Ammon's horn (tissue), 1 donor: ENCODE results near the gene UFD1.

Experiments used
- DNase-seq: peaks from one replicate; pipeline ENCODE4 v3.0.0-alpha.2; 2016; ENCODE audit warnings: low spot score

UFD1 gene

DNA sequence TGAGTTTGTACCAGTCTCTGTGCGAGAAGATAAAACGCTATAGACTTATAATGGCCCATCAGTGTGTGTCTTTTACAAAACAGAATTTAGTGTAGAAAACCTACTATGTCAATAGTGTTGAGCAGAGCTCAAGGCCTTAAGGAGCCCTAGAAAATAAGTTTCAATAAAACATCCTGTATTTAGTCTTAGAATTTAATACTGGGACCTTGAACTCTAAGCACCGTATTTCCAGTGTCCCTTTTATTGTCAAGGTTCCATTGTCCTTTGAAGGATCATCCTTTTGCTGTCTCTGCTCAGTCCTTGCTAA is 17.3 kb upstream of the UFD1 start:
- DNase-seq, result no peak

DNA sequence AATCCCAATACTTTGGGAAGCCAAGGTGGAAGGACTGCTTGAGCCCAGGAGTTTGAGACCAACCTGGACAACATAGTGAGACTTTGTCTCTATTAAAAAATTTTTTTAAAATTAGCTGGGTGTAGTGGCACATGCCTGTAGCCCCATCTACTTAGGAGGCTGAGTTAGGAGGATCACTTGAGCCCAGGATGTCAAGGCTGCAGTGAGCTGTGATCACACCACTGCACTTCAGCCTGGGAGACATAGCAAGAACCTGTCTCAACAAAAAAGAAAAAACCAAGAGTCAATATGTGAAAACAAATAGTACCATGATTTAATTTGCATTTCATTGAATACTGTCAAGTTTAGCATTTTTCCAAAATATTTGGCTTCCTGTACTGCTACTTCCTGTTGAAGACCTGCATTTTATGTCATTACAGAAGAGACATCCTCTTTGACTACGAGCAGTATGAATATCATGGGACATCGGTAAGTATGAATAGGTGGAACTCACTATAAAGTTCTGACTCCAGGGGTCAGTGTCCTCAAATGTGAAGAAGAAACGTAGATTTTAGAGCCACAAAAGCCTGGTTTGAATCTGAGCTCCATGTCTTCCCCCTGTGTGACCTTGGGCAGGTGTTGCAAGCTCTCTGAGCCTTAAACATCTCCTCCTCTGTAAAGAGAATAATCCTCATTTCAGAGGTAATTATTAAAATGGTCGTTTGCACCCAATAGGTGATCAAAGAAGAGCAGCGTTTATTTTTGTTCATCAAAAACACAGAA is 16.8 kb upstream of the UFD1 start:
- no peak for DNase-seq

DNA sequence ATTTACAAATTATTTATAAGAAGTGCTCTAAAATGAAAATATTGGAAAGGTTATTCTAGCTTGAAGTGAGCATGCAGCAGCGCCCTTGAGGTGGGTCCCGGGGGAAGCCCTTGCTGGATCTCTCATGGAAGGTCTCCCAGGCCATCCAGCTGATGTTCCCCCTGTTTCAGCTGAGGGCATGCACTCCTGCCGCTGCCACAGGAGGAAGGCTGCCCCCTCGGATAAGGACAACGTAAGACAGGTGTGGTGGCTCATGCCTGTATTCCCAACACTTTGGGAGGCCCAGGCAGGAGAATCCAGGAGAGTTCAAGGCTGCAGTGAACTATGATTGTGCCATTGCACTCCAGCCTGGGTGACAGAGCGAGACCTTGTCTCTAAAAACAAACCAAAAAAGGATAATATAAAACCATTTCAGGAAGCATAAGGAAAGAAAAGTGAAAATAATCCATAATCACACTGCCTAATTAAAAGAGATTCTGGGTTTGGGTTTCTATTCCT is 15.7 kb upstream of the UFD1 start:
- DNase-seq, result no peak

DNA sequence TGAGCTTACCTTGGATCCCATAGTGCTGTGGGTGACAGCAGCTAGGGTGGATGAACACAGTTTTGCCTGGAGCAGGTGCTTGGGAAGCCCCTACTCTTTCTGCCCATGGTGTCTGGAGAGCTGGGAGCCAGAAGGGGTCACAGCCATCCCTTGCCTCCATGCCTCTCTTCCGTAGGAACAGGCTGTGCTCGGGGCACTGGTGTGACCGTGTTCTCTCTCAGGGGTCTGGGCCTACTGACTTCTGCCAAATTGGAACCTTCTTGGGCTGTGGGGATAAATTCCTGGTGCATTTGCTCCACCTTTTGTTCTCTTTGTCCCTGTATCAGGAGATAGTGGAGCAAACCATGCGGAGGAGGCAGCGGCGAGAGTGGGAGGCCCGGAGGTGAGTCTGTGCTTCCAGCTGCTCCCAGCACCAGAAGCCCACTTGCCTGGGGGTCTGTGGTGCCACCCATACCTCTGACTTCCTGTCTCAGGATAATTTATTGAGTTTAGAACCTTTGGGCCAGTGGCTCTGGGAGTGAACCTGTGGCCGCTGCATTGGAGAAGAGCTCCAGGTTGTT is 15.1 kb upstream of the UFD1 start:
- DNase-seq, result no peak

DNA sequence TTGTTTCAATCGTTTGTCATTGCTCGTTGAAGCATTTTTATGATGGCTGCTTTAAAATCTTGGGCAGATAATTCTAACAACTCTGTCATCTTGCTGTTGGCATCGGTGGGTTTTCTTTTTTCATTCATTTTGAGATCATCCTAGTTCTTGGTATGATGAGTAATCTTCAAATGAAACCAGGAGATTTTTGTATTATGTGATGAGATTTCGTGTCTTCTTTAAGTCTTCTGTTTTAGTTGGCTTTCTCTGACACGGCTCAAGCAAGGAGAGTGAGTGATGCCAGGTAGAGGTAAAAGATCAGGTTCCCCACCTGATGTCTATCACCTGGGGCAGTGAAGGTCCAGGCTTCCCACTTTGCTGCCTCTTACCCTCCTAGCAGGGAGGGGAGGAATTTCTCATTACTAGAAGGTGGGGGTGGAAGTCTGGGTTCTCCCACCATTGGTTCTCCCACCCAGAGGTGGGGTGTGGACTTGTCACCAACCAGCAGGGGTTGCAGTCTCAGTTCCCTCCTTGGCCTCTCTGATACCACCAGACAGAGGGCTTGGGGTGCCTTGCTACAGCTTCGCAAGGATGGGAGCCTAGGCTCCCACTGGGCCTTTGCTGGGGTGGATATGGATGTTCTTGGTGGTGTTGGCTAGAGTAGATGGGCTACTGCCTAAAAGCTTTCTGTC is 13.6 kb upstream of the UFD1 start:
- DNase-seq, result no peak

DNA sequence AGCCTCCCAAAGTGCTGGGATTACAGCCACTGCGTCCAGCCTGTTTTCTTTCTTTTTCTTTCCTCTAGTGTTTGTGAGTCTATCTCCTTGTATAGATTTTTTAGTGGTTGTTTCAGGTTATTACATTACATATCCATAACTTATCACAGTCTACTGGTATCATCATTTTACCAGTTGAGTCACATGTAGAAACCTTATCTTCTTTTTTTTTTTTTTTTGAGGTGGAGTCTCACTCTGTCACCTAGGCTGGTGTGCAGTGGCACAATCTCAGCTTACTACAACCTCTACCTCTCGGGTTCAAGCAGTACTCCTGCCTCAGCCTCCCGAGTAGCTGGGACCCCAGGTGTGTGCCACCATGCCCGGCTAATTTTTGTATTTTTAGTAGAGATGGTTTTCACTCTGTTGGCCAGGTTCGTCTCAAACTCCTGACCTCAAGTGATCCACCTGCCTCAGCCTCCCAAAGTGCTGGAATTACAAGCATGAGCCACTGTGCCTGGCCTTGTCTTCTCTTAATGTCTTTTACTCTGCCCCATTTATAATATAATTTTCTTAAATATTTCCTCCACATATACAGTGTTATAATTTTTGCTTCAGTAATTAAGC is 11.7 kb upstream of the UFD1 start:
- no peak for DNase-seq

DNA sequence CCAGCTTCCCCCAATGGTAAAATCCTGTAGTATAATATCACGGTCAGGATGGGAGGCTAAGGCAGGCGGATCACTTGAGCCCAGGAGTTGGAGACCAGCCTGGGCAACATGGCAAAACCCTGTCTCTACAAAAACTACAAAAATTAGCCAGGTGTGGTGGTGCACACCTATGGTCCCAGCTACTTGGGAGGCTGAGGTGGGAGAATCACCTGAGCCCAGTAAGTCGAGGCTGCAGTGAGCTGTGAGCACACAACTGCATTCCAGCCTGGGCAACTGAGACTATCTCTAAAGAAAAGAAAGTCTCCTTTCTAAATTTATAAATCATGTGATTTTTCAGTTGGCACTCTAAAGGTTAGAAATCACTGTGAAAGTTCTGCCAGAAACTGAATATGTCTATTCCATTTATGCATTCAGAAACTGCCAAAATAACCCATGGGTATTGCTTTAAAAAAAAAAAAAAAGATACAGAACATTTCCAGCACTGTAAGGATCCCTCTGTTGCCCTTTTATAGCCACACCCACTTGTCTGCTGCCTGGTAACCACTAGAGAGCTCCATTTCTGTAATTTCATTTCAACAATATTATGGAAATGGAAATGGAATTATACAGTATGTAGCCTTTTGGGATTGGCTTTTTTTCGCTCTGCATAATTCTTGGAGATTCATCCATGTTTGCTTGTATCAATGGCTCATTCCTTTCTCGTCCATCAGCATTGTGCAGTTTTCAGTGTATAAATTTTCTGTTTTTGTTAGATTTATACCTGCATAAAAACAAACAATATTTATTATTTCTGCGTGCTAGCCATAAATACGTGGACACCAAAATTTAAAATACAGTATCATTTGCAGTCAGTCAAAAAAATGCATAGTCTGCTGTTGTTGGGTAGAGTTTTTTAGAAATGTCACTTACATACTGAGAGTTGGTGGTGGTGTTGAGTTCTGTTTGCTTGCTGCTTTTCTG is 10.2 kb upstream of the UFD1 start:
- DNase-seq, result no peak

DNA sequence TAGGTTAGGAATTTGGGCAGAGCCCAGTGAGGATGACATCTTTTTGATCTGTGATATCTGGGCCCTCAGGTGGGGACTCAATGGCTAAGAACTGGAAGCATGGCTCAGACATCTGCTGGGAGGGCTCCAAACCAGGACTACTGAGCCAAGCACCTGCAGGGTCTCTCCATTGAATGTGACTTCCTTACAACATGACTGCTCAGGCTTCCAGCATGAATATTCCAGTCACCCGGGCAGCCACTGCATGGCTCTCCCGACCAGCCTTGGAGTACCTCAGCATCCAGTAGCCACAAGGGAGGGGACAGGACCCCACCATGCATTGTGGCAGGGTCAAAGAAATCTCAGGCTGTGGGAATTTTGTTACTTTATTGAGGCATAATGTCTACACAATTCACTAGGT is 9.3 kb upstream of the UFD1 start:
- no peak for DNase-seq

DNA sequence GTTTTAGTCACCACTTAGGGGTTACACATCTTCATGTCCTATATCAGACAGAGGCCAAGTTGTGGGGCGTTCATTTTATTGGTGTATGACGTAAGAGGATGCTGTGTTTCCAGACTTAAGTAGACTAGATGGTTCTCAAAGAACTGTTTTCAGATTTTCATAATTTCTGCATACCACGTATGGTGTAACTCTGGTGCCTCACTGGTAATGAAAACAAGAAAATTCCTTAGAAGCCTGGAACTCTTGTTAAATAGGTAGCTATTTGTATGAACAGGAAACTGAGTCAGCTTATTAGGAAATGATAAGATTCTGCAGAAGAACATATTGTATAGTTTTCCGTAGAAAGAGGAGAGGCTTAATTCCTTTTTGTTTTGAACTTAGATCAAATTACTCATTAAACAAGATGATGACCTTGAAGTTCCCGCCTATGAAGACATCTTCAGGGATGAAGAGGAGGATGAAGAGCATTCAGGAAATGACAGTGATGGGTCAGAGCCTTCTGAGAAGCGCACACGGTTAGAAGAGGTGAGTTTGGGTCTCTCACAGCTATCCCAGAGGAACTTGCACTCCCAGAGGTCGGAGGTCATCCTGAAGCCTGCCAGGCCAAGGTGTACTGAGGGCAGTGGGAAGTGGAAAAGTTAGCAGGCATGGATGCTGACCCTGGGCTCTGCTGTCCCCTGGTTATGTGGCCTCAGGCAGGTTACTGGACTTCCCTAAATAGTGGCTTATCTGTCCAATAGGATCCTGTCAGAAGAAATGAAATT is 4.7 kb upstream of the UFD1 start:
- no peak for DNase-seq

DNA sequence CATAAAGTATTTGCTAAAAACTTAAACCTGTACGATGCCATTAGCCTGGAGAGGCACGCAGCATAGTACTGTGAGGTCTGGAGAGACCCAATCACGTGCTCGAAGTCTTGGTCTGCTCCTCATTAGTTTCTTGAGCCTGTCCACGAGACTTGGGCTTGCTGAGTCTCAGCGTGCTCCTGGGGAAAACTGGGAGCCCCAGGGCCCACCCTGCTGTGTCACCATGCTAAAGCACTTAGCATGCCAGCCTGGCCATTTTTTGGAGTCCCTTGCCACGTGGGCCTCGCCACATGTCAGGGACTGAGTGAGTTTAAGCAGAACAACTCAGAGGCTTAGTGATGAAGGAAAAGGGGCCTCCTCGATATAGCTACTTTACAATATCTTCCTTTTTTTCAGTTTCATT is 3.3 kb upstream of the UFD1 start:
- no peak for DNase-seq

DNA sequence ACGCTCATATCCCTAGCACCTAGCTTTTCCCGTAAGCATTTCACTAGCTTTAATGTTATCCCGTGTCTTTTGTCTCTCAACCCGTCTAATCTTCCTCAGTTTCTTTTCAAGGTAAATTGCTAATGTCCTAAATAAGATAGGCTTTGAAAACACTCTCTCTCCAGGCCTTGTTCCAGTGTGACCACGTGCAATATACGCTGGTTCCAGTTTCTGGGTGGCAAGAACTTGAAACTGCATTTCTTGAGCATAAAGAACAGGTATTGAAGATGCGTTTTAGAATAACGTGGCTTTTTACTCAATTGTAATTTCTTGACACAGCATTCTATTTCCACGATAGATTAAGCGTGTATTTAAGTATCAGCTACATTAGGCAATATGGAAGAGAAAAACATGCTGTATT is 1.8 kb upstream of the UFD1 start:
- DNase-seq, result no peak

DNA sequence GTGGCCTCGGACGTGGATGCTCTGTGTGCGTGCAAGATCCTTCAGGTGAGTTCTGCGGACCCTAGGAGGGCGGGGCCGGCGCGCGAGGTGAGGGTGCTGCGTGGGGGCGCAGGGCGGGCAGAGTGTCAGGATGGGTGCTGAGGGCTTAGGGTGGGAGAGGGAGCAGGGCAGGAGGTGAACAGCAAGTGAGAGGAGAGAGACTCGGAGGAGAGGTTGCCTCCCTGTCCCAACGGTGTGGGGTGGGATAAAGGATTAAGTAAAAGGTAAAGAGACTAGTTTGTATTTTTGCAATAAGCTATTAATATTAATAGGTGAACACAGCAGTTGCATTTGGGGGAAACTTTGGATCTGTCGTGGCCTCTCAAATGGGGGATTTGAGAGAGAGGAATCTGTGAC is 1.2 kb upstream of the UFD1 start:
- no peak for DNase-seq

DNA sequence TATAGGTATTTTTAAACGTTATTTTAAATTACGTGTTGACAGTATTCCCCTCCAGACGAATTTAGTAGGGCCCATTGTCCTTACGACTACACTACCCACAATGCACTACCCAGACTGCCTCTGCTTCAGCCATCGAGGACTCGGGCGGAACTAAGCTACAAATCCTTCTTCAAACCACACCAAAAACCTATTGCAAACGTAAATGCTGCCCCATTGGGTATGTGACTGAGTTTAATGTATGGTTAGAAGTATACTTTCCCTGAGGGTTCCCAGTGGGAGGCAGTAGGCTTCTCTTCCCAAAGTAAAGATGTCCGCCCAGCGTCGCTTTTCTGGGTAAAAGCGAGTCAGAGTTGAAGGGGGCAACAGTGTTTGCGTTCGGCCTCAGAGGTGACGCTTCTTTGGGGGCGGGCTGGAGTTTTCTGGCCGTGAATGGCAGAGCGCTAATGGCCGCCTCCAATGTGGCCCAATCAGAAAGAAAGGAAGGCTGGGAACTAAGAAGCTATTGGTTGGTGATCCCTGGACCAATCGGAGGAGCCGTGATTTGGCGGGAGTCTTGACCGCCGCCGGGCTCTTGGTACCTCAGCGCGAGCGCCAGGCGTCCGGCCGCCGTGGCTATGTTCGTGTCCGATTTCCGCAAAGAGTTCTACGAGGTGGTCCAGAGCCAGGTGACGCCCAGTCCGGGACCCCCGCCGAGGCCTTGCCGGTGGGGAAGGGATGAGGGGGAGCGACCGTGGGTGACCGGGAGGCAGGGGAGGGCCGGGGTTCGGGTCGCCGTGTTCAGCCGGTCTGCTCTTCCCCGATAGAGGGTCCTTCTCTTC is 571 bp upstream of the UFD1 start, which contains the start of gene CDC45:
CDC45 (plus strand) TSS at position 566 of the 818 bp plus-strand sequence; CDS start at position 615, 49 bp downstream.
- DNase-seq, result peak; percentile 99

DNA sequence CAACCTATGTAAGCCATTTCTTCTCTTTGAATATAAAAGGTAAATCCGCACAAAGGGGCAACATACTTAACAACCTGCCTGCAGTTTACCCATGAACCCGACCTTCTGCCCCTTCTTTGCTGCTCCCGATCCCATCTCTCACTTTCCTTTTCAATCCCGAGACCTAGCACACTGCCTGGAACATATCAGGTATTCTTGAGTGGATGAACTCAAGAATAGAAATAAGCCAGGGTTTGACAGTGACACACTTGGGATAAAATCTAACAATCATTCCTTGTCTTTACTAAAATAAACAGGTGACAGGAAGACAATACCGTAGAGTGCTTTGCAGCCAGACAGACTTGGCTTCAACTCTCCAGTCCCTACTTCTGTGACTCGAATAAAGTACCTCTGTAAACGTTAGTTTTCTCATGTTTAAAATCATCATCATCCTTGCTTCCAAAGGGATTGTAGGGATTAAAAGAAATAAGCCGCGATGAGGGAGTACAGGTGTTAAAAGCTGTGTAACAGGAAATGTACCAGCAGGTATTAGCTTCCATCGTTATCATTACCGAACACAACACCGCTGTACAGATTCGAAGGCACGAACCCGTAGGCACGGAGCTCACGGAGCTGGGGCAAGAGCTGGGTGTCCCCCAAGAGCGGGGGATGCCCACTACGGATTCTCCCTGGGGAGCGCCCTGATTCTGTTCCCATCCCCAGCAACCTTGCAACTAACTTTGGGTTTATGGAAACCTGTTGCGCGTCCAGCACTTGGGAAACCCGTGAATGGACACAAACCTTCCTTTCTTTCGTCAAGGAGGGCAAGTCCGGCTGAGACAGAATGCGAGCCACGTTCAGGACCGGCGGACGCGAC is 720 bp downstream of the UFD1 start:
- DNase-seq, result no peak

DNA sequence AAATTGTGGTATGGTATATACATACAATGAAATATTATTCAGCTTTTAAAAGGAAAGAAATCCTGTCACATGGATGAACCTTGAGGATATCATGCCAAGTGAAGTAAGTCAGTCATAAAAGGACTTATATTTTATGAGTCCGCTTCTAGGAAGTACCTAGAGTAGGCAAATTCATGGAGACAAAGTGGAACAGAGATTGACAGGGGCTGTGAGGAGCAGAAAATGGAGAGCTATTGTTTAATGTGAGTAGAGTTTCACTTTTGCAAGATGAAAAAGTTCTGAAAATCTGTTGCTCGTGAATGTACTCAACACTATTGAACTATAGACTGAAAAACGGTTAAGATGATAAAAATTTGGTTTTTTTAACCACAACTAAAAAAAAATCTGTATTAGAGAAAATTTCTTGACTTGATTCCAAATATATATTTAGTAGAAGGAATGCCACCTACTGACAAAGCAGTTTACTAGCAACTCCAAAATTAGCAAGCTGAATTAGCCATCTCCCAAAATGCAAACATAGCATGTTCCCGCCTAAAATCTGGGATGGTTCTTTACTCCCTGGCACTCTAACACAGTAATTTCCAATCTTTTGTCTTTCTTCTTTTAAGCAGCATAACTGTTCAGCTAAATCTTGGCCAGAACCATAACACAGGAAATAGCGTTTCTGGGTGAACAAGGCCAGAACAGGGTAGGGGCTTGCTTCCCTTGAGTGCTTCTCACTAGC is 1.5 kb downstream of the UFD1 start:
- DNase-seq, result no peak

DNA sequence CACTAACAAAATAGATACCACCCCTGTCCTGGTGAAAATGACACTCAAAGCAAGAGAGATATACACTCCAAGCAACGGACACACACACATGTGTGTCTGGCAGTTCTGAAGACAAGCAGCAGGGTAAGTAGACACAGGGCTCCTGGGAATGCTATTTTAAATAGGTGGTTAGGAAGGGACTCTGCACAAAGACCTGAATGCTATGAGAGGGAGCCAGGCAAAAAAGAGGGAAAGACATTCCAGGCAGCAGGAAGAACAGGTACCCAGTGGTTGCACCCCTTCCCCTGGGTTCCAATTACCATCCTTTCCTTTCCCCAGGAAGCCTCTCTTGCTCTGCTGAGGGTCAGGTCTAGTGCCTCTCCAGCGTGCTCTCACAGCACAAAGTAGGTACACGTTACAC is 3.0 kb downstream of the UFD1 start:
- no peak for DNase-seq

DNA sequence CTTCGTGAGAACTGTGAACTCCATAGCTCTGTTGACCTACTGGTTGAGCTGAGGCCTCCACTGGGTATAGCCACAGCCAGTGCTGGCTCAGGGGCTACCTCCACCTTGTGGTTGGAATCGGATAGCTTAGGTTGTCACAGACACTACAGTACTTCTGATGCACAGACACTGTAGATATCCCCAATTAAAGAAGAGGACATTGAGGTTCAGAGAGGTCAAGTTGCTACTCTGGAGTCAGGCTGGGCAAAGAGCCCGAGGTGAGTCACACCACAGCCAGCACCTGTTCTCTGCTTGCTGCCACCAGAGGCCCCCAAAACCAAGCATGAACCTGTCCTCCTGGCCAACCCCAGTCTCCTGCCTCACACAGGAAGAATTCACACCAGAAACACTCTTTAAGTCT is 5.4 kb downstream of the UFD1 start:
- DNase-seq, result no peak

DNA sequence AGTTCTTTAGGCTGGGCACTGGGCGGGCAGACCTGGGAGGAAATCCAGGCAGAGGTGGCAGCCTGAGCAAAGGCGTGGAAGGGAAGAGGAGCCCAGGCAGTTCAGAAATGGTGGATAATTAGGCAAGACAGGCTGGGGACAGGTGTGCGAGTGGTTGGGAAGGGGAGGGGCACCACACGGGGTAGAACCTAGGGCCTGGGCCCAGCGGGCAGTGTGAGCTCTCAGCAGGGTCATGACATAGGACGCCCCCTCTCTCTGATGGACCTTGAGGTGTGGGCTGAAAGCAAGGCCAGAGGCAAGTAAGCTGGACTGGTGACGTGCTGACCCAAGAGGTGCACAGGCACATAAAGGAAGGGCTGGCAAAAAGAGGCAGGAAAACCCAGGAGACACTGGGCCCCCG is 6.8 kb downstream of the UFD1 start:
- no peak for DNase-seq

DNA sequence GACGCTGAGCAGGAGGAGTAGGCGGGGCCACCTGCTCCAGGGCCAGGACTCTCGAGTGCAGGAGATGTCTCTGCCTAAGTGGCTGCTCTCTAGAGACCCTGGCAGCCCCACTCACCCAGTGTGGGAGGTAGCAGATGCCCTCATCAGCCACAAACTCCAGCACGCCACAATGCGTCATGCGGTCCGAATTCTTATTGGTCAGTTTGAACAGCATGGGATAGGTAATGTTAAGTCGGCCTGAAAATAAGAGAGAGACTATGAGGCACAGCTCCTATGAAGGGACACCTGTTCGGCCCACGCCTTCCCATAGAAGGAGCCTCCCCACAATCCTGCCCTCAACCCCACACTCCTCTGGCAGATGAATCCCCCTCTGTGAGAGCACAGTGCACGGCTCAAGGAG is 7.4 kb downstream of the UFD1 start:
- DNase-seq, result no peak
